Suppressor macrophage treated with lipopolysaccharide for 4 hours (primary cell): Measurements from ENCODE around the gene KMT5B.
"Not testable (repeated sequence)": the region's sequence is repeated elsewhere in the genome, so short reads cannot be mapped to it uniquely, and the experiment has no call there.

Source experiments
- DNase-seq: peaks from one replicate; pipeline ENCODE4 v3.0.0-alpha.2; 2020

KMT5B gene

DNA sequence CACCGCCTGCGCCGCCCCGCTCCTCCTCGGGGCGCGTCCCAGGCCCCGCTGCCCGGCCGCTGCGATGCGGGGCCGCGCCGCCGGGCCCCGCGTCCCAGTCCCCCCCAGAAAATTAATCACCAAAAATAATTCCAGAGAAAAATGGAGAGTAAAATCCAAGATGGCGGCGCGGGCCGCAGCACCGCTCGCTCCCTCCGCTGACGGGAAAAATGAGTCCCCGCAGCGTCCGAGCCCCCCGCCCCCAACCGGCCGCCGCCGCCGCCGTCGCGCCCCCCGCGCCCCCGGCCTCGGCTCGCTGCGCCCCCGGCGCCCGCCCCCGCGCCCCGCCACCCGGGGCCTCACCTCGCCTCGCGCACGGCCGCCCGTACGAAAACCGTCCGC lies at the start of gene KMT5B:
Gene KMT5B (minus strand): TSS at position 162 of the 381 bp plus-strand sequence. CDS start 23,220 bp downstream, outside the sequence.
- DNase-seq = peak; percentile 60

DNA sequence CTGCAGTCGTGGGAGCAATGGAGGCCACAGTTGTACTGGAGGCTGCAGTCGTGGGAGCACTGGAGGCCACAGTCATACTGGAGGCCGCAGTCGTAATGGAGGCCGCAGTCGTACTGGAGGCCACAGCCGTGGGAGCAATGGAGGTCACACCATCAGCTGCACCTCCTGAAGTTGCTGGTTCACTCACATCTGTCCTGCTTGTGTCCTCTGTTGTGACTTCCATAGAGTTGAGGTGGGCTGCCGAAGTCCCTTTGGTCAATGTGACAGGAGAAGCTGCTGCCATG lies 49.4 kb upstream of the KMT5B start:
- no peak for DNase-seq

DNA sequence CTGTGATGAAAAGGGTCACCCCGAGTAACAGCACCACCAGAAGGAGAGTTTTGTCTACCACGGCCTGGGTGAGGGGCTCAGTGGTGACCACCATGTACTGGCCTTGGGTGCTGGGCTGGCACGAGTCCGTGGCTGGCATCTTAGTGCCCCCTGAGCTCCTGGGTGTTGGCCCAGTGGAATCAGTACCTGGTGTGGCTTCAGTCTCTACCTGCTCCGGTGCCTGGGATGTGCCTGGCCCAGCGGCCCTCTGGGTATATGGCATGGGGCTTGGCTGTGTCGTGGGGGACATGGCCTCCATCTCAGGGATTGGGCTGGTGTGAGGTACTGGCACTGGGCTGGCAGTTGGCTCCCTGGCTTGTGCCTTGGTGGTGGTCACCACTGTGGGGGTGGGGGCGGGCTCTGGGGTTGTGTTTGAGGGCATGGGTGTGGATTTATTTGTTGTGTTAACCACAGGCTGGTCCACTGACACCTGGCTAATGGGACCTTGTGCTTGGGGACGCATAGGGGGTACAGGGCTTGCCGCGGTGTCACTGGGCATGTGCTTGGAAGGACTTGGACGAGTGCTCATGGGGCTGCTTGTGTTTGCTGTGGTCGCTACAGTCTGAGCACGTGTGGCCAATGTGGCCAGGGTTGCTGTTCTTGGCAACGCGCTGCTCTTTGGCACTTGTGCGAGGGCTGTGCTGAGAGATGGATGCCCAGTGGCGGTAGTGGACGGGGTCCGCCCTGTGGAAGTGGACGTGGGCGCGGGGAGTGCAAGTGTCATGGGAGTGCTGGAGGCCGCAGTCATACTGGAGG lies 48.9 kb upstream of the KMT5B start:
- no peak for DNase-seq

DNA sequence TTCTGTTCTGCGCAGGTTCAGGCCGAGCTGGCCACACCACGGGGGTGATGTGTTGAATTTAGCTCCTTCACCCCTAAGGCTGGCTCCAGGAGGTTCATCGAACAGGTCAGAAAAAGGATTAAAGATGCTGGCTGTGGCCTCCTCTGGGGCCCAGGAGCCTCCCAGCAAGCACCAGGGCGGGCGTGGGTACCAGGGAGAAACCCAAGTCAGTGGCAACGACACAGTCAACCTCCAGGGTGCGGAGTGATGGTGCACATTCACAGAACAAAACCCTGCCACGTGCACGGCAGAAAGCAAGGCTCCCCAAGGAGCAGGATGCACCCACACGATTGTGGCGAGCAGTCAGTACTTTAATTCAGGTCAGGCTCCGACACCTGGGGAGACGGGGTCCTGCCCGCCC lies 47.9 kb upstream of the KMT5B start:
- DNase-seq = no peak

DNA sequence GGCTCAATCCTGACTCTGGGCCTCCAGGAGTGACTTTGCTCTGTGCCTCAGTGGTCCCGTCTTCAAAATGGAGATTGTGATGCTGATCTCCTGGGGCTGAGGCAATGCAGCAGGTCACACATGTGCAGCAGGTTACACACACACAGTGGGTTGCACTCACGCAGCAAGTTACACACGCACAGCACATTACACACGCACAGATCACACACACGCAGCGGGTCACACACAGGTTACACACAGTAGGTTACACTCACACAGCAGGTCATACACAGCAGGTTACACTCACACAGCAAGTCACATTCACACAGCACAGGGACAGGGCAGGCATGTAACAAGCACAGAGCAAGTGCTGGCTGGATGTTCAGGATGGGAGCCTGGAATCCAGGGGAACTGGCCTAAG lies 47.4 kb upstream of the KMT5B start:
- DNase-seq = no peak

DNA sequence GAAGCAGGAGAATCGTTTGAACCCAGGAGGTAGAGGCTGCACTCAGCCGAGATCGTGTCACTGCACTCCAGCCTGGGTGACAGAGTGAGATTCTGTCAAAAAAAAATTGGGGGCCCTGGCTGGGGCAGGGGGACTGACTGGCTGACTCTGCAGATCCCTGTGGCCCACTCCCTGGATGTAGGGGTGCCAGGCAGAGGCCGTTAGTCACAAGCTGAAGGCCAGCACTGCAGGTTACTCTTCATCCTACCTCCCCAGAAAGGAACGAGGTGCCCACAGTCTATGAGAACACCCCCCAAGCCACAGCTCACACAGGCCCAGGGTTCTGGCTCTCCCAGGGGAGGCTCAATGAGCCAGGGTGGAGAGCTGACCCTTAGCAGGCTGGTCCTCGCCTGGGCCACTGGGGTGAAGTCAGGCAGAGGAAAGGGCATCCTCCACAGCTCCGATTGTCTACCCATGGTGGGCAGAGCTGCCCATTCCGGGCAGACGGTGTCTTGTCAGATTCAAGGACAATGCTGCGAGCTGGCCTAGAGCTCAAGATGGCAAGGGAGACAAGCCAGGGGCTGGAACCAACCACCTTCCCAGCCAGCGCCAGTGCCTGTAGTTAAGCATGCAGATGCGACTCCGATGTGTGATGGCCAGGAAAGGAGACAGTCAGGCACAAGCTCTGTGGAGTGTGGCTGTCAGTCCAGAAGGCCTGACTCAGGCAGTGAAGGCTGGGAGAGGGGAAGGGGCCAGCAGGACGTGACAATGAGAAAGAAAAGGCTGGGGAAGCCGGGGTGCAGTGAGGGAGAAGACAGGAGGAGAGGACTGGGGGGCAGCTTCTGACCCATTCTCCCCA lies 46.2 kb upstream of the KMT5B start:
- no peak for DNase-seq

DNA sequence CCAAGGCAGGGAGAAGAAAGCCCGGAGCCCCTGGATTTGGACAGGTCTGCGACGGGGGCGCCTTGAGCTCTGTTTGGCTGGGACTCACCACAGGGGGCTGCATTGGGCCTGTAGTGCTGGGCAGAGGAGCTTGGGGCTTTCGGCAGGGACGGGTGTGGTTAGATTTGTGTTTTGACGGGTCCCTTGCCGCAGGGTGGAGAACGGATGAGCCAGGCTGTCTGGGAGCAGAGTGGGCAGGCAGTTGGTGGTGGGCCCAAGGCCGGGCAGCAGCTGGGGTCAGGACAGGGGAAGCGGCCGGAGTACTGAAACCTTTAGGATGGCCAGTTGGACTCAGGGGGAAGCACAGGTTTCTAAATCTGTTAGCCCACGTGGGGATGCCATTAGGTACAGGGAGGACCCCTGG lies 45.3 kb upstream of the KMT5B start:
- no peak for DNase-seq

DNA sequence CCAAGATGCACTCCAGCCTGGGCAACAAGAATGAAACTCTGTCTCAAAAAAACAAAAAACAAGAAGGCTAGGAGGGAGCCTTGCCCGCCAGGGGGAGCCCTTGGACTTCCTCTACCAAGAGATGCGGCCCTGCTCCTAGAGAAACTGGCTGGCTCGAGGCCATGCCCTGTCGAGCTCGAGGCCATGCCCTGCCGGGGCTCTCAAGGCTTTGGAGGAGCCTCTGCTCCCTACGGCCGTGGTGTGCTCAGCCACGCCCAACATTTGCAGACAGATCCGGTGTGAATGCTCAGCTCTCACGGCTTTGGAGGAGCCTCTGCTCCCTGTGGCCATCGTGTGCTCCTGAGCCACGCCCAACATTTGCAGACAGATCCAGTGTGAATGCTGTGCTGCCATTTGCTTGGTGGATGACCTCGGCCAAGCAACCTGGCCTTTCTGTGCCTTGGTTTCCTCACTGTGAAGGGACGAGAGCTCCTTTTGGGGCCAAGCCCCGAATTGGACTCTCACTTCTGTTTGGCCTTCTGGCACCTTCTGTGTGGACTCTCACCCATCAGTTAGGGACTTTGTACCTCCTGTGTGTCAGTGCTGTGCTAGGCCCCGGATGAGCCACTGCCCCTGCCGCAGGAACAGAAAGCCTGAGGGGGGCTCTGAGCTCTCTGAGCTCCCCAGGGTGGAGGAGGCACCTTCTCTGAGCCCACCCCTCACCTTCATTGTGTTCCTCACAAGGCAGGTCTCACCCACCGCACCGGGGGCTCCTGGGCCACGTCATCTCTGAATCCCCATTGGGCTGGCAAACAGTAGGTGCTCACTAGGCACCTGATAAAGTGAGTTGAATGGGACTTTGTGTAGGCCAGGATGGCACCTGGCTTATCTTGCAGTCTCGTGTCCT lies 44.6 kb upstream of the KMT5B start:
- peak; percentile 96 for DNase-seq

DNA sequence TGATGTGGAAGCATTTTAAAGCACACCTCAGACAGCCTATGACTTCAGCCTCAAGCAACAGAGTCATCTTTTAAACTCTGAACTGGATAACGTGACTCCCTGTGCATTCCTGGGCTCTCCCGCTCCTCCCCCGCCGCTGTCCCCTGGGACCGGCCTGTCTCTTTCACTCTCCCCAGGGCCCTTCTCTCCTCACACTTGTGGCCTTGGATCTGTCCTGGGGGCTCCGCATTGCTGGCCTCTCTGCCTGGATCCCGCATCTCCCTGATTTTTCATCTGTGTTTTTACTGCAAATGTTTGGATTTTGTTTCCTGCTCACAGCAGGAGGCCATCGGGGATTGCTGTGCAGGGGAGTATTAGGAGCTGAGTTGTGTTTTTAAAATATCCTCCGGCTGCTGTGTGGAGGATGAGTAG lies 43.2 kb upstream of the KMT5B start:
- no peak for DNase-seq

DNA sequence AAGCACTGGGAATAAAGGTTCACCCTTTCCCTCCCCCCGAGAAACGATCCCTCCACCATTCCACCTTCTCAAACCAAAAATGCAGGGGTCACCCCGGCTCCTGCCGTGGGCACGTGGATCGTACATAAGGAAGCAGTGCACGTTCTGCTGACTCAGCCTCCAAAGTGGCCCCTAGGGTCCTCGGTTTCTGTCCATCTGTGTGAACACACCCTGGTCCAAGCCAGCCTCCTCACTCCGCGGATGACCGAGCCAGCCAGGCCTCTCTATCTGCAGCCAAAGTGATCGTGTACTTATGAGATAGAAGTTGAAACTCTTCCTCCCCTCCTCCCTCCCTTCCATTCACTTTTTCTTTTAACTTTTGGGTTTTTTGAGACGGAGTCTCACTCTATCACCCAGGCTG lies 42.4 kb upstream of the KMT5B start:
- DNase-seq = no peak

DNA sequence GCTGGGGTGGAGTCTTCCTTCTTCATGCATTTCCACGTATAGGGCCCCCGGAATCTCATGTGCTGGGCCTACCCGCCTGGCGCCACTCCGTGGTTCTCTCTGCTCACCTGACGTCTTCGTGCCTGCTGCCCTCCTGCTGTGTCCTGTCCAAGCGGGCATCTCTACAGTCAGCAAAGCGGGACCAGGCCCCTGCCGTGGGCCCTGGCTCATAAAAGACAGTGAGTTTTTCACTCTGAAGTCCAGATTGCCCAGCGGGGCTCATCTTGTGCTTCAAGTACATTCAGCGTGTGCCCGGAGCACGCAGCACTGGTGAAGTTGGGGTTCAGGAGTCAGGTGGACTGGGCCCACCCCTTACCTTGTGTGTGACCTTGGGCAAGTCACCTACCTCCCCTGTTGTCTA lies 41.3 kb upstream of the KMT5B start:
- DNase-seq = no peak

DNA sequence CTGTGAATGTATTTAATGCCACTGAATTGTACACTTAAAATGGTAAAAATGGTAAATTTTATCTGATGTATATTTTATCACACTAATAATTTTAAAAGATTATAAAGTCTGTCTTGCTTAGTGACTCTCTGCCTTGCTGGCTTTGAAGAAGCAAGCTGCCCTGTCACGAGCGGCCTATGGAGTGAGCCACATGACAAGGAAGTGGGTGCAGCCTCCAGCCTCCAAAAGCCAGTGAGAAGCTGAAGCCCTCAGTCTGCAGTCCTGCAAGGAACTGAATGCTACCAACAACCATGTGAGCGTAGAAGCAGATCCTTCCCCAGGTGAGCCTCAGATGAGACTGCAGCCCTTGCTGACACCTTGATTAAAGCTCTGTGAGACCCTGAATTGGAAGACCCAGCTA lies 38.7 kb upstream of the KMT5B start:
- DNase-seq = peak; percentile 20

DNA sequence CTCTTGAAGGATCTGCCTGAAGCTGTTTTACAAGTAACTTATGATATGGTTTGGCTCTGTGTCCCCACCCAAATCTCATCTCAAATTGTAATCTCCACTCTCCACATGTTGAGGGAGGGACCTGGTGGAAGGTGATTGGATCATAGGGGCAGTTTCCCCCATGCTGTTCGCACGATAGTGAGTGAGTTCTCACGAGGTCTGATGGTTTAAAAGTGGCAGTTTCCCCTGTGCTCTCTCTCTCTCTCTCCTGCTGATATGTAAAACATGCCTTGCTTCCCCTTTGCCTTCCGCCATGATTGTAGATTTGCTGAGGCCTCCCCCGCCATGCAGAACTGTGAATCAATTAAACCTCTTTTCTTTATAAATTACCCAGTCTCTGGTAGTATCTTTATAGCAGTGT lies 31.8 kb upstream of the KMT5B start:
- not testable (repeated sequence) for DNase-seq

DNA sequence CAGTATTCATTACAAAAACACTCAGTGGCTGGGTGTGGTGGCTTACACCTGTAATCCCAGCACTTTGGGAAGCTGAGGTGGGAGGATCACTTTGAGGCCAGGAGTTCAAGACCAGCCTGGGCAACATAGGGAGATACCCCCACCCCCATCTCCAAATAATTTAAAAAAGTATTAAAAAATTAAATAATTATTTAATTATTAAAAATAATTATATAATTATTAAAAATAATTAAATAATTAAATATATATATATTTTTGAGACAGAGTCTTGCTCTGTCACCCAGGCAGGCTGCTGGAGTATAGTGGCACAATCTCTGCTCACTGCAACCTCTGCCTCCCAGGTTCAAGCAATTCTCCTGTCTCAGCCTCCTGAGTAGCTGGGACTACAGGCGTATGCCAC lies 30.8 kb upstream of the KMT5B start:
- DNase-seq = not testable (repeated sequence)

DNA sequence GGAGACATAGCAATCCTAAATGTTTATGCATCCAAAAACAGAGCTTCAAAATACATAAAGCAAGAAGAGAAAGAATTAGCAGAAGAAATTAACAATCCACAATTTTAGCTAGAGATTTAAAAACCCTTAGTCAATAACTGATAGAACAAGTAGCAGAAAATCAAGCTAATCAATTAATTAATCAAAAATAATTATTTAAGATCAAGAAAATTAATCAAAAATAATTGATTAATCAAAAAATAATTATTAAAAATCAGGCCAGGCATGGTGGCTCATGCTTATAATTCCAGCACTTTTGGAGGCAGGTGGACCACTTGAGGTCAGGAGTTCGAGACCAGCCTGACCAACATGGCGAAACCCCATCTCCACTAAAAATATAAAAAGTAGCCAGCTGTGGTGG lies 29.5 kb upstream of the KMT5B start:
- no peak for DNase-seq

DNA sequence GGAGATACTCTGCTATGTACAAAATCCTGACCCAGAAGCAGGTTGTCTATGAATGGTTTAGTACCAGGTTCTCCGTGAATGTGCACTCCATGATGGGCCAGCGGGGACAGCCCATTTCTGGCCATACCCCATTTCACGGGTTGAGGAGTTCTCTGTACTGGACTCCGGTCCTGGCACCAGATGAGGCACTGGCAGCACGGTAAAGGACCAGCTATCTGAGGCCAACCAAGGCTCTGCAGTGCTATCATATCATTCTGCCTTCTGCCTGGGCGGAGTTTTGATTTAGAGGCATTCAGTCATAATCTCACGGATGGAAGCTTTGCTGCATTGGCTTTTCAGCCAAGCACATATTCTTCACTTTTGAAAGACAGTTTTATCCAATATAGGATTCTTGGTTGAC lies 18.5 kb upstream of the KMT5B start:
- no peak for DNase-seq

DNA sequence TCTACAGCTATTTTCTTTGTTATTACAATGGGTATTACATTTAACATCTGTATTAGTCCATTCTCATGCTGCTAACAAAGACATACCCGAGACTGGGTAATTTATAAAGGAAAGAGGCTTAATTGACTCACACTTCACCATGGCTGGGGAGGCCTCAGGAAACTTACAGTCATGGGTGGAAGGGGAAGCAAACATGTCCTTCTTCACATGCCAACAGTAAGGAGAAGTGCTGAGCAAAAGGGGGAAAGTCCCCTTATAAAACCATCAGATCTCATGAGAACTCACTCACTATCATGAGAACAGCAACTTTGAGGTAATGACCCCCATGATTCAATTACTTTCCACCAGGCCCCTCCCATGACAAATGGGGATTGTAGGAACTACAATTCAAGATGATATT lies 16.5 kb upstream of the KMT5B start:
- no peak for DNase-seq

DNA sequence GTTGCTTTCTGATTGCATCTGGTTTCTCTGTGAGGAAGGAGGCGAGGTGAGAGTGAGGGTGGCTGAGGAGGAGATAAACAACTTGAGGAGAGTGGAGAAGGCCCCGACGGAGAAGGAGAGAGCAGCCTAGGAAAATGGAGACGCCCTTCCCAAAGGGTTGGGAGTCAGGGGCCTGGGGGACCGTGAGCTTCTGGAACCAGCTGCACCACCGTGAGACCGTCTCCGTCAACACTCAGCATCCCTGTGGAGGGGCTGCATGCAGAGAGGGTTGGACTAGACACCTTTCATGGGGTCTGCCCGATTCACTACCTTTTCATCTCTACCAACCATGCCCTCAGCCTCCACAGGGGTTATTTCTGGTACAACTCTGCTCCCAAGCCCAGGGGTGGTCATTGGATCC lies 13.3 kb upstream of the KMT5B start:
- no peak for DNase-seq

DNA sequence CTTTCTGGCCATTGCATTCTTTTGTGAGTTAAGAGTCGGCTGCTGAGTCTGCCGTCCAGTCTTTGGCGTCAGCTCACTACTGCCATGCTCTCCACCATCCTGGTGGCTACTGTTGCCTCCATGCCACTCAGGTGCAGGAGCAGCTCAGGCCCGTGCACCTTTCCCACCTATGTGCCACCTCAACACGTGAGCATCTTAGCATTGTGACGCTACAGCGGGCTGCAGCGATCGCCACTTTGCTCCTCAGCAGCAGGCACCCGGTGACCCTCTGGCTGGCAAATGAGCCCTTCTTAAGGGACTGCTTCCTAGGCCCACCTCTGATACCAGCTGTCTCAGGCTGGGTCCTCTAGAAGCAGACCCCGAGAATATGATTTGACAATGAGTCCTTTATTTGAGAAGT lies 11.5 kb upstream of the KMT5B start:
- no peak for DNase-seq

DNA sequence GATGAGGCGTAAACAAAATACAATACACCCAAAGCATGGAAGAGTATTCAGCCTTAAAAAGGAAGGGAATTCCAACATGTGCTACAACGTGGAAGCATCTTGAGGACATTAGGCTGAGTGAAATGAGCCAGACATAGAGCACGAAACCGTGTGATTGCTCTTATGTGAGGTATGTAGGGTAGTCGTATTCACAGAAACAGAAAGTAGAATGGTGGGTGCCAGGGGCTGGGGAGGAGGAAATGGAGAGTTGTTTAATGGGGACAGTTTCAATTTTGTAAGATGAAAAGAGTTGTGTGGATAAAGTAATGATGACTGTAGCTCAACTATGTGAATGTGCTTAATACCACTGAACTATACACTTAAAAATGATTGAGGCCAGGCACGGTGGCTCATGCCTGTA lies 10.2 kb upstream of the KMT5B start:
- no peak for DNase-seq

DNA sequence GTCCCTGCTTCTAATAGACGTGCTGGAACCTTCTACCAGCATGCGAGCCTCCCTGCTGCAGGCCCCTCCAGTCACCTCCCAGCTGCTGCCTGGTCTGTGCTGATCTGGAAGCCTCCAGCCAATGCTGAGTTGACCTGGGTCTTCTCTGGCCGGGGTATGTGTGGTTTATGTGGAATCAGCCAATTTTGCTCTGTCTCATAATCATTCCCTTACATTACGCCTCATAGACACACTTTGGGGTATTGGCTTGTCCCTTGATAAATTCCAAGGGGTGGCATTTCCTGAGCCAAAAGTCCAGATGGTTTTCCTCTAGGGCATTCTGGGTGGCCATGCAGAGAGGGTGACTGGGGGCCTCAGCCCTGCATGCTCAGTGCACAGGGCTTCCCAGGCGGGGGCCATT lies 8.3 kb upstream of the KMT5B start:
- DNase-seq = no peak

DNA sequence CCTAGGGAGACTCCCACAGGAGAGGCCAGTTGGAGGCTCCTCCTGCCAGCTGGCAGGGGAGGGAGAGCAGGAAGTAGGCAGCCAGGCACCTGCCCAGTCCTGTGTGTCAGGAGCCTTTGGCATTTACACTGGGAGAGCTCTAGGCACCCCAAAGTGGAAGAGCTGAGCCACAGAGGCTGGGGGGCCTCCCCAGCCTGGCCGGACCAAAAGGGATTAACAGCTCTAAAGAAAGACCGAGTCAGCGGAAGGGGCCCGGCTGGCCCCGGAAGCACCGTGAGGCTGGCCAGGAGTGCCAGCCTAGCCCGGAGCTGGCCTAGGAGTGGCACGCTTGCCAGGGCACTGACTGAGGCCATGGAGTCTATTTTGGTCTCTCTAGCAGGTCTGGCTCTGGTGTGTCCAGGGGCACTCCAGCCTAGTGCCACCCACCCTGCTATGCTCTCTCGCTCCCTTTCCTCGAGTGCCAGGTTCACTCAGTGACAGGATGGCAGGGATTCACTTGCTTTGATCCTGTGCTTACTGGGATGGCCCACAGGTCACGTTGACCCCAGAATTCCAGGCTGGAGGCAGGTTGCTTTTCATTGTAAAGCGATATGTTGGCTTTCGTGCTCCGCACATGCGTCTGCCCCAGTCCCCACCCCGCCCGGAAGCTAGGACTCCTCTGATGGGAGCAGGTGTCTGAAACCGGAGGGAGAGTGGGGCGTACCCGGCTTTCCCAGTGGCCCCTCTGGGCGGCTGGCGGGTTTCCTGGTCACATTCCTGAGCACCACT lies 3.3 kb upstream of the KMT5B start:
- no peak for DNase-seq
